ENCODE results near the gene NANOS1.

NANOS1 gene

GRCh38 chr10:119029613-119030420 is at the start of gene NANOS1:
TSS of gene NANOS1 (plus strand) at chr10:119029714. CDS start at chr10:119029802, 88 bp downstream.
- DNase-seq (ENCODE audit: low spot score) = no peak

GRCh38 chr10:118980135-118980865 is 49.2 kb upstream of the NANOS1 start:
- no peak for DNase-seq (ENCODE audit: low spot score)

- no peak for DNase-seq (ENCODE audit: low spot score)
These were observed 48.6 kb upstream of the NANOS1 start for GRCh38 chr10:118980870-118981269.

- no peak for DNase-seq (ENCODE audit: low spot score)
These were observed 47.6 kb upstream of the NANOS1 start for GRCh38 chr10:118981946-118982345.

GRCh38 chr10:118982366-118982765 is 47.1 kb upstream of the NANOS1 start:
- no peak for DNase-seq (ENCODE audit: low spot score)

GRCh38 chr10:118983263-118983662 is 46.3 kb upstream of the NANOS1 start:
- DNase-seq (ENCODE audit: low spot score) = no peak

GRCh38 chr10:118985576-118985975 is 43.9 kb upstream of the NANOS1 start:
- no peak for DNase-seq (ENCODE audit: low spot score)

- no peak for DNase-seq (ENCODE audit: low spot score)
These were observed 42.4 kb upstream of the NANOS1 start for GRCh38 chr10:118986815-118987790.

- no peak for DNase-seq (ENCODE audit: low spot score)
These were observed 39.2 kb upstream of the NANOS1 start for GRCh38 chr10:118990326-118990725.

- no peak for DNase-seq (ENCODE audit: low spot score)
These were observed 37.0 kb upstream of the NANOS1 start for GRCh38 chr10:118992496-118992895.

GRCh38 chr10:118993214-118993613 is 36.3 kb upstream of the NANOS1 start:
- no peak for DNase-seq (ENCODE audit: low spot score)

GRCh38 chr10:118994321-118994720 is 35.2 kb upstream of the NANOS1 start:
- no peak for DNase-seq (ENCODE audit: low spot score)

- no peak for DNase-seq (ENCODE audit: low spot score)
These were observed 33.8 kb upstream of the NANOS1 start for GRCh38 chr10:118995739-118996138.

GRCh38 chr10:118997379-118997778 is 32.1 kb upstream of the NANOS1 start:
- no peak for DNase-seq (ENCODE audit: low spot score)

- no peak for DNase-seq (ENCODE audit: low spot score)
These were observed 31.3 kb upstream of the NANOS1 start for GRCh38 chr10:118998183-118998582.

- DNase-seq (ENCODE audit: low spot score) = no peak
These were observed 27.6 kb upstream of the NANOS1 start for GRCh38 chr10:119001717-119002500.

- DNase-seq (ENCODE audit: low spot score) = no peak
These were observed 25.8 kb upstream of the NANOS1 start for GRCh38 chr10:119003572-119004289.

- peak; percentile 66 for DNase-seq (ENCODE audit: low spot score)
These were observed 24.0 kb upstream of the NANOS1 start for GRCh38 chr10:119005362-119006043.

GRCh38 chr10:119006451-119007210 is 22.9 kb upstream of the NANOS1 start:
- peak; percentile 13 for DNase-seq (ENCODE audit: low spot score)
